ENCODE measurements around the gene OPTN.
"Not testable (repeated sequence)": the region's sequence is repeated elsewhere in the genome, so short reads cannot be mapped to it uniquely, and the experiment has no call there.

The OPTN gene

GRCh38 chr10:13099666-13100348, at the start of gene OPTN:
TSS of gene OPTN (plus strand) at chr10:13100163. CDS start at chr10:13109123, 8,960 bp downstream.
- peak; percentile 78 for DNase-seq (ENCODE audit: low read depth)

GRCh38 chr10:13051126-13051694, 48.8 kb upstream of the OPTN start:
- no peak for DNase-seq (ENCODE audit: low read depth)

- DNase-seq (ENCODE audit: low read depth), result not testable (repeated sequence)
Measured at GRCh38 chr10:13053208-13053607, 46.8 kb upstream of the OPTN start.

GRCh38 chr10:13053794-13054462, 46.0 kb upstream of the OPTN start:
- DNase-seq (ENCODE audit: low read depth), result no peak

GRCh38 chr10:13054844-13055243, 45.1 kb upstream of the OPTN start:
- no peak for DNase-seq (ENCODE audit: low read depth)

GRCh38 chr10:13056456-13057077, 43.4 kb upstream of the OPTN start:
- DNase-seq (ENCODE audit: low read depth), result no peak

- DNase-seq (ENCODE audit: low read depth), result no peak
Measured at GRCh38 chr10:13062803-13063202, 37.2 kb upstream of the OPTN start.

GRCh38 chr10:13066527-13066926, 33.4 kb upstream of the OPTN start:
- no peak for DNase-seq (ENCODE audit: low read depth)

GRCh38 chr10:13067431-13067830, 32.5 kb upstream of the OPTN start:
- no peak for DNase-seq (ENCODE audit: low read depth)

GRCh38 chr10:13068071-13068470, 31.9 kb upstream of the OPTN start:
- DNase-seq (ENCODE audit: low read depth), result no peak

- DNase-seq (ENCODE audit: low read depth), result no peak
Measured at GRCh38 chr10:13068484-13068883, 31.5 kb upstream of the OPTN start.

GRCh38 chr10:13072339-13072738, 27.6 kb upstream of the OPTN start:
- DNase-seq (ENCODE audit: low read depth), result no peak

- peak; percentile 46 for DNase-seq (ENCODE audit: low read depth)
Measured at GRCh38 chr10:13074563-13075451, 25.2 kb upstream of the OPTN start.

- peak; percentile 27 for DNase-seq (ENCODE audit: low read depth)
Measured at GRCh38 chr10:13078912-13079775, 20.8 kb upstream of the OPTN start.

- peak; percentile 10 for DNase-seq (ENCODE audit: low read depth)
Measured at GRCh38 chr10:13079776-13080050, 20.2 kb upstream of the OPTN start.

- DNase-seq (ENCODE audit: low read depth), result no peak
Measured at GRCh38 chr10:13080643-13081042, 19.3 kb upstream of the OPTN start.

GRCh38 chr10:13083700-13084099, 16.3 kb upstream of the OPTN start:
- not testable (repeated sequence) for DNase-seq (ENCODE audit: low read depth)

- DNase-seq (ENCODE audit: low read depth), result no peak
Measured at GRCh38 chr10:13086056-13086455, 13.9 kb upstream of the OPTN start.

GRCh38 chr10:13087601-13087985, 12.4 kb upstream of the OPTN start:
- no peak for DNase-seq (ENCODE audit: low read depth)

GRCh38 chr10:13087986-13088618, 11.9 kb upstream of the OPTN start:
- peak; percentile 70 for DNase-seq (ENCODE audit: low read depth)

- no peak for DNase-seq (ENCODE audit: low read depth)
Measured at GRCh38 chr10:13089345-13089744, 10.6 kb upstream of the OPTN start.

Data from amniotic epithelial cell (primary cell).